NCI-H446 treated with DMSO at 0.1 percent for 48 hours (cell line): Measurements from ENCODE around the gene KDM4E.

Experiments used
- DNase-seq: peaks from one replicate; lab custom pipeline; 2025; lab: John Stamatoyannopoulos, UW

The KDM4E gene

GRCh38 chr11:95050595-95051202 is 25.6 kb downstream of the KDM4E start:
- no peak for DNase-seq

- DNase-seq: no peak
Observed at GRCh38 chr11:95054356-95054755, 29.3 kb downstream of the KDM4E start.

GRCh38 chr11:95055283-95055897 is 30.3 kb downstream of the KDM4E start:
- DNase-seq: no peak

GRCh38 chr11:95057959-95058358 is 32.9 kb downstream of the KDM4E start:
- DNase-seq: no peak

GRCh38 chr11:95058621-95059020 is 33.6 kb downstream of the KDM4E start:
- no peak for DNase-seq

- no peak for DNase-seq
Observed at GRCh38 chr11:95059046-95059445, 34.0 kb downstream of the KDM4E start.

GRCh38 chr11:95065336-95065735 is 40.3 kb downstream of the KDM4E start:
- no peak for DNase-seq

- no peak for DNase-seq
Observed at GRCh38 chr11:95066716-95067038, 41.6 kb downstream of the KDM4E start, which contains the start of gene SRSF8. Gene SRSF8 (plus strand): TSS chr11:95066919. CDS start chr11:95067227, 308 bp downstream.

- DNase-seq: peak; percentile 58
Observed at GRCh38 chr11:95067039-95067840, 42.2 kb downstream of the KDM4E start.

GRCh38 chr11:95067841-95068219 is 42.8 kb downstream of the KDM4E start:
- DNase-seq: no peak

- peak; percentile 96 for DNase-seq
Observed at GRCh38 chr11:95068549-95068948, 43.5 kb downstream of the KDM4E start.

GRCh38 chr11:95070471-95070870 is 45.4 kb downstream of the KDM4E start:
- DNase-seq: no peak

GRCh38 chr11:95072948-95073347 is 47.9 kb downstream of the KDM4E start:
- no peak for DNase-seq

- no peak for DNase-seq
Observed at GRCh38 chr11:95074792-95075563, 49.9 kb downstream of the KDM4E start.

GRCh38 chr11:95076416-95076815 is 51.4 kb downstream of the KDM4E start:
- no peak for DNase-seq

GRCh38 chr11:95076981-95077380 is 51.9 kb downstream of the KDM4E start:
- no peak for DNase-seq
